Liver (tissue), 9 donors: ENCODE data around the gene ZSCAN10. TPM values are rescaled to one million over a fixed set of nuclear protein-coding genes. Genes with fewer than 3 reads are reported as not detected.

Experiments
- DNase-seq: peaks from one replicate; pipeline ENCODE4 v3.0.0-alpha.2; 2017; ENCODE audit warnings: low spot score
- H3K27ac ChIP-seq, 2 donors: one replicate each; pipeline ENCODE4 v1.7.0; 2013; ENCODE audit warnings: inconsistent platforms in 2 of 2, low read length in 2 of 2, control low read depth in 1 of 2, low read depth in 1 of 2, mild to moderate bottlenecking in 1 of 2
- H3K27me3 ChIP-seq, 4 donors: one replicate each; pipeline versions ENCODE4 v1.6.1 to v1.7.0; 2013; ENCODE audit warnings: low read length in 3 of 4, inconsistent platforms in 1 of 4, mild to moderate bottlenecking in 1 of 4, moderate library complexity in 1 of 4; ENCODE audit not compliant: control insufficient read depth in 4 of 4, insufficient read depth in 4 of 4
- H3K36me3 ChIP-seq, 4 donors: one replicate each; pipeline versions ENCODE4 v1.6.1 to v1.7.0; 2013; ENCODE audit warnings: low read length in 3 of 4, mild to moderate bottlenecking in 3 of 4, low read depth in 1 of 4, moderate library complexity in 1 of 4; ENCODE audit not compliant: control insufficient read depth in 4 of 4, insufficient read depth in 3 of 4
- H3K4me1 ChIP-seq, 4 donors: one replicate each; pipeline versions ENCODE4 v1.6.1 to v1.7.0; 2013; ENCODE audit warnings: low read length in 3 of 4, mild to moderate bottlenecking in 3 of 4, moderate library complexity in 1 of 4; ENCODE audit not compliant: control insufficient read depth in 4 of 4, insufficient read depth in 4 of 4
- H3K4me3 ChIP-seq, 3 donors: one replicate each; pipeline versions ENCODE4 v1.6.1 to v1.7.0; 2013; ENCODE audit warnings: low read length in 3 of 3, control low read depth in 1 of 3, low read depth in 1 of 3, mild to moderate bottlenecking in 1 of 3
- H3K9ac ChIP-seq, 2 donors: one replicate each; pipeline ENCODE4 v1.7.0; 2013; ENCODE audit warnings: low read length in 2 of 2, mild to moderate bottlenecking in 2 of 2, moderate library complexity in 2 of 2, control low read depth in 1 of 2, low read depth in 1 of 2
- H3K9me3 ChIP-seq, 4 donors: one replicate each; pipeline versions ENCODE4 v1.6.1 to v1.7.0; 2013; ENCODE audit warnings: low read length in 3 of 4; ENCODE audit not compliant: control insufficient read depth in 4 of 4
- EGR1 ChIP-seq, 2 donors: IDR thresholded peaks; 2 replicates each; pipeline ENCODE4 v1.6.1; 2016 to 2018; ENCODE audit warnings: antibody characterized with exemption in 2 of 2, low read depth in 2 of 2
- FOXA1 ChIP-seq: IDR thresholded peaks from 2 replicates; pipeline ENCODE4 v1.6.1; 2016; ENCODE audit warnings: antibody characterized with exemption
- FOXA2 ChIP-seq: IDR thresholded peaks from 2 replicates; pipeline ENCODE4 v1.6.1; 2016; ENCODE audit warnings: antibody characterized with exemption
- GABPA ChIP-seq, 2 donors: IDR thresholded peaks in 1 of 2; conservative IDR thresholded peaks in 1 of 2; 2 replicates each; pipeline ENCODE4 v1.6.1; 2016; ENCODE audit warnings: antibody characterized with exemption in 2 of 2, mild to moderate bottlenecking in 1 of 2, moderate library complexity in 1 of 2
- HNF4A ChIP-seq, 2 donors: conservative IDR thresholded peaks; 2 replicates each; pipeline ENCODE4 v1.6.1; 2016; ENCODE audit warnings: antibody characterized with exemption in 2 of 2, mild to moderate bottlenecking in 2 of 2
- HNF4G ChIP-seq: IDR thresholded peaks from 2 replicates; pipeline ENCODE4 v1.6.1; 2016; ENCODE audit warnings: antibody characterized with exemption
- JUND ChIP-seq, 2 donors: IDR thresholded peaks; 2 replicates each; pipeline ENCODE4 v1.6.1; 2016; ENCODE audit warnings: antibody characterized with exemption in 2 of 2
- RAD21 ChIP-seq, 2 donors: IDR thresholded peaks; 2 replicates each; pipeline ENCODE4 v1.6.1; 2016; ENCODE audit warnings: antibody characterized with exemption in 2 of 2, mild to moderate bottlenecking in 2 of 2
- RXRA ChIP-seq, 2 donors: IDR thresholded peaks; 2 replicates each; pipeline ENCODE4 v1.6.1; 2017 to 2018; ENCODE audit warnings: antibody characterized with exemption in 2 of 2, mild to moderate bottlenecking in 1 of 2
- SP1 ChIP-seq: IDR thresholded peaks from 2 replicates; pipeline ENCODE4 v1.6.1; 2018; ENCODE audit warnings: antibody characterized with exemption, mild to moderate bottlenecking
- TAF1 ChIP-seq: conservative IDR thresholded peaks from 2 replicates; pipeline ENCODE4 v1.6.1; 2016; ENCODE audit warnings: antibody characterized with exemption, mild to moderate bottlenecking
- YY1 ChIP-seq: IDR thresholded peaks from 2 replicates; pipeline ENCODE4 v1.6.1; 2016; ENCODE audit warnings: antibody characterized with exemption, mild to moderate bottlenecking
- WGBS: extraction: QIAGEN DNeasy Blood & Tissue Kit; methylation state at CpG from one replicate; pipeline ENCODE4 v1.1.7; 2013; 5-methylcytosine and 5-hydroxymethylcytosine counted together
- polyA plus RNA-seq, 2 donors: library from polyadenylated mRNA; stranded (reverse) in 1 of 2; unstranded in 1 of 2; fragments of 200-250 nt in 1 of 2; fragments of >200 nt in 1 of 2; fragmentation: Nextera tagmentation in 1 of 2; extraction: Ambion mirVana in 1 of 2; gene quantifications; one replicate each; pipeline versions ENCODE4 v1.2.1 to v1.2.3, GENCODE V29; 2013 to 2015
- total RNA-seq, 2 donors: library from RNA; depleted of rRNA; stranded (reverse); fragments of >200 nt; gene quantifications; one replicate each; pipeline ENCODE4 v1.2.3, GENCODE V29; 2014
- TF ChIP-seq, protein P1 (sequence below): IDR thresholded peaks from 2 replicates; pipeline ENCODE4 v1.6.1; 2016; ENCODE audit warnings: antibody characterized with exemption, mild to moderate bottlenecking
- TF ChIP-seq, protein P2 (sequence below): IDR thresholded peaks from 2 replicates; pipeline ENCODE4 v1.6.1; 2016; ENCODE audit warnings: antibody characterized with exemption
- TF ChIP-seq, protein P3 (sequence below): IDR thresholded peaks from 2 replicates; pipeline ENCODE4 v1.6.1; 2016; ENCODE audit warnings: antibody characterized with exemption
- TF ChIP-seq, protein P4 (sequence below): fragments of 150-350 bp; IDR thresholded peaks from 2 replicates; pipeline ENCODE4 v1.5.1; 2017; ENCODE audit warnings: improper control_type of control experiment, low read depth, low read length; ENCODE audit not compliant: missing input control
- TF ChIP-seq, protein P5 (sequence below): IDR thresholded peaks from 2 replicates; pipeline ENCODE4 v1.6.1; 2016; ENCODE audit warnings: antibody characterized with exemption
- donor health status: healthy.
- donor health status: healthy.
- donor health status: healthy.
- donor health status: healthy.
- donor health status: healthy.

ZSCAN10 gene
- total and polyA plus RNA-seq, 4 donors = not detected

DNA sequence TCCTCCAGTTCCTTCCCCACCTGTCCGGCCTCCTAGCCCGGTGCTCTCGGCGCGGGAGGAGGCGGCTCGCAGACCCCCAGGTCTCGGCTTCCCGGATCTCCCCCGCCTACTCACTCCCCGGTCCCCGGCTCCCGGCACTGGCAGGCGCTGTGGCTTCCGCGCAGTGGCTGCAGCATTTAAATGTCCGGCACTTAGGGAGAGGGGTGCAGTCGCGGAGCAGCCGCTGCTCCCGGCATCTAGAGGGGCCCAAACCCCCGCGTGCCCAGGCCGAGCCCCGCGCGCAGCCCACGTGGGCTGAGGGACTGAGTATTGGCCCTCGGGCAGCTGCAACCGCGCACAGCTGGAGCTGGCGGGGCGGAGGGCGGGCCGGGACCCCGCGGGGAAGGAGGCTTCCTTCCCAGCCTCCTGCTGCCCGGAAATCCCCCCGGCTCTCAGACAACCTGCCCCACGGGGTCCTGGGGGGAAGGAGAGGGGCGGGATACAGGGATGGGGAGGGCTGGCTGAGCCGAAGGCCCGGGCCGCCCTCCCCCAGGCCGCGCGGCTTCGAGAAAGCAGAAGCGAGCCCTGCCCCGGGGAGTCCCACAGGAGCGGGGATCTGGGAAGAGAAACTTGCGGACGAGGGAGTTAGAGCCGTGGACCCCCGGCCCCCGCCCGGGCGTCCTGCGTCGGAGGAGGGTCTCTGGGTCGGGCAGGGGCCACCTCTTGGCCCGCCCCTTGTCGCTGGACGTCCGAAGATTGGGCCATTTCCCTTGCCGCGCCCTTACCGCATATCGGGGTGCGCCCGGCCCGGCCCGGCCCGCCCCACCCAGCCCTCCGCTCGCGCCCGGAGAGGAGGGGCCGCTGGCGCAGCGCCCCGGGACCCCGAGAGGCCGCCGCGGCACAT lies 53.1 kb downstream of the ZSCAN10 start, which contains the start of gene MMP25:
Gene MMP25, plus strand, starts transcription at position 804 of the 883 bp plus-strand sequence. CDS start 357 bp downstream, outside the sequence.
- H3K4me3 ChIP-seq = peak within 1 kb of the TSS in 1 of 3 donors; percentile 41
- H3K4me1 ChIP-seq = peaks cover 0 to 14% (median 5%) of the 10 kb centered on the region in 4 donors
- H3K36me3 ChIP-seq = no peaks in the 10 kb centered on the region
- no peak for TF ChIP-seq TAF1
- TF ChIP-seq, protein P1, sequence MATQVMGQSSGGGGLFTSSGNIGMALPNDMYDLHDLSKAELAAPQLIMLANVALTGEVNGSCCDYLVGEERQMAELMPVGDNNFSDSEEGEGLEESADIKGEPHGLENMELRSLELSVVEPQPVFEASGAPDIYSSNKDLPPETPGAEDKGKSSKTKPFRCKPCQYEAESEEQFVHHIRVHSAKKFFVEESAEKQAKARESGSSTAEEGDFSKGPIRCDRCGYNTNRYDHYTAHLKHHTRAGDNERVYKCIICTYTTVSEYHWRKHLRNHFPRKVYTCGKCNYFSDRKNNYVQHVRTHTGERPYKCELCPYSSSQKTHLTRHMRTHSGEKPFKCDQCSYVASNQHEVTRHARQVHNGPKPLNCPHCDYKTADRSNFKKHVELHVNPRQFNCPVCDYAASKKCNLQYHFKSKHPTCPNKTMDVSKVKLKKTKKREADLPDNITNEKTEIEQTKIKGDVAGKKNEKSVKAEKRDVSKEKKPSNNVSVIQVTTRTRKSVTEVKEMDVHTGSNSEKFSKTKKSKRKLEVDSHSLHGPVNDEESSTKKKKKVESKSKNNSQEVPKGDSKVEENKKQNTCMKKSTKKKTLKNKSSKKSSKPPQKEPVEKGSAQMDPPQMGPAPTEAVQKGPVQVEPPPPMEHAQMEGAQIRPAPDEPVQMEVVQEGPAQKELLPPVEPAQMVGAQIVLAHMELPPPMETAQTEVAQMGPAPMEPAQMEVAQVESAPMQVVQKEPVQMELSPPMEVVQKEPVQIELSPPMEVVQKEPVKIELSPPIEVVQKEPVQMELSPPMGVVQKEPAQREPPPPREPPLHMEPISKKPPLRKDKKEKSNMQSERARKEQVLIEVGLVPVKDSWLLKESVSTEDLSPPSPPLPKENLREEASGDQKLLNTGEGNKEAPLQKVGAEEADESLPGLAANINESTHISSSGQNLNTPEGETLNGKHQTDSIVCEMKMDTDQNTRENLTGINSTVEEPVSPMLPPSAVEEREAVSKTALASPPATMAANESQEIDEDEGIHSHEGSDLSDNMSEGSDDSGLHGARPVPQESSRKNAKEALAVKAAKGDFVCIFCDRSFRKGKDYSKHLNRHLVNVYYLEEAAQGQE = no peak
- TF ChIP-seq, protein P2, sequence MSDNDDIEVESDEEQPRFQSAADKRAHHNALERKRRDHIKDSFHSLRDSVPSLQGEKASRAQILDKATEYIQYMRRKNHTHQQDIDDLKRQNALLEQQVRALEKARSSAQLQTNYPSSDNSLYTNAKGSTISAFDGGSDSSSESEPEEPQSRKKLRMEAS = no peak
- TF ChIP-seq FOXA2 = no peak
- no peak for TF ChIP-seq YY1
- no peak for TF ChIP-seq GABPA (IDR thresholded peaks at IDR 0.05 in 1 of 2, conservative IDR thresholded peaks at IDR 0.05 in 1 of 2)
- no peak for TF ChIP-seq RAD21 (IDR thresholded peaks at IDR 0.05)
- TF ChIP-seq, protein P3, sequence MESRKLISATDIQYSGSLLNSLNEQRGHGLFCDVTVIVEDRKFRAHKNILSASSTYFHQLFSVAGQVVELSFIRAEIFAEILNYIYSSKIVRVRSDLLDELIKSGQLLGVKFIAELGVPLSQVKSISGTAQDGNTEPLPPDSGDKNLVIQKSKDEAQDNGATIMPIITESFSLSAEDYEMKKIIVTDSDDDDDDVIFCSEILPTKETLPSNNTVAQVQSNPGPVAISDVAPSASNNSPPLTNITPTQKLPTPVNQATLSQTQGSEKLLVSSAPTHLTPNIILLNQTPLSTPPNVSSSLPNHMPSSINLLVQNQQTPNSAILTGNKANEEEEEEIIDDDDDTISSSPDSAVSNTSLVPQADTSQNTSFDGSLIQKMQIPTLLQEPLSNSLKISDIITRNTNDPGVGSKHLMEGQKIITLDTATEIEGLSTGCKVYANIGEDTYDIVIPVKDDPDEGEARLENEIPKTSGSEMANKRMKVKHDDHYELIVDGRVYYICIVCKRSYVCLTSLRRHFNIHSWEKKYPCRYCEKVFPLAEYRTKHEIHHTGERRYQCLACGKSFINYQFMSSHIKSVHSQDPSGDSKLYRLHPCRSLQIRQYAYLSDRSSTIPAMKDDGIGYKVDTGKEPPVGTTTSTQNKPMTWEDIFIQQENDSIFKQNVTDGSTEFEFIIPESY = no peak
- TF ChIP-seq SP1 = no peak
- TF ChIP-seq HNF4G = no peak
- TF ChIP-seq, protein P4, sequence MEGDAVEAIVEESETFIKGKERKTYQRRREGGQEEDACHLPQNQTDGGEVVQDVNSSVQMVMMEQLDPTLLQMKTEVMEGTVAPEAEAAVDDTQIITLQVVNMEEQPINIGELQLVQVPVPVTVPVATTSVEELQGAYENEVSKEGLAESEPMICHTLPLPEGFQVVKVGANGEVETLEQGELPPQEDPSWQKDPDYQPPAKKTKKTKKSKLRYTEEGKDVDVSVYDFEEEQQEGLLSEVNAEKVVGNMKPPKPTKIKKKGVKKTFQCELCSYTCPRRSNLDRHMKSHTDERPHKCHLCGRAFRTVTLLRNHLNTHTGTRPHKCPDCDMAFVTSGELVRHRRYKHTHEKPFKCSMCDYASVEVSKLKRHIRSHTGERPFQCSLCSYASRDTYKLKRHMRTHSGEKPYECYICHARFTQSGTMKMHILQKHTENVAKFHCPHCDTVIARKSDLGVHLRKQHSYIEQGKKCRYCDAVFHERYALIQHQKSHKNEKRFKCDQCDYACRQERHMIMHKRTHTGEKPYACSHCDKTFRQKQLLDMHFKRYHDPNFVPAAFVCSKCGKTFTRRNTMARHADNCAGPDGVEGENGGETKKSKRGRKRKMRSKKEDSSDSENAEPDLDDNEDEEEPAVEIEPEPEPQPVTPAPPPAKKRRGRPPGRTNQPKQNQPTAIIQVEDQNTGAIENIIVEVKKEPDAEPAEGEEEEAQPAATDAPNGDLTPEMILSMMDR = no peak
- no peak for TF ChIP-seq JUND (IDR thresholded peaks at IDR 0.05)
- TF ChIP-seq EGR1 (IDR thresholded peaks at IDR 0.05; ENCODE audit: low read depth in 2 of 2) = no peak
- no peak for TF ChIP-seq FOXA1
- TF ChIP-seq, protein P5, sequence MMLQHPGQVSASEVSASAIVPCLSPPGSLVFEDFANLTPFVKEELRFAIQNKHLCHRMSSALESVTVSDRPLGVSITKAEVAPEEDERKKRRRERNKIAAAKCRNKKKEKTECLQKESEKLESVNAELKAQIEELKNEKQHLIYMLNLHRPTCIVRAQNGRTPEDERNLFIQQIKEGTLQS = no peak
- TF ChIP-seq HNF4A (conservative IDR thresholded peaks at IDR 0.05) = no peak
- TF ChIP-seq RXRA (IDR thresholded peaks at IDR 0.05) = no peak
- H3K9ac ChIP-seq = no peak within 1 kb of the TSS
- H3K9me3 ChIP-seq = no peaks in the 10 kb centered on the region
- DNase-seq = no peak
- H3K27ac ChIP-seq = no peak within 1 kb of the TSS
- 3% methylated on average over 86 of the region's 86 CpGs for WGBS
- peaks cover 0 to 6% (median 3%) of the 10 kb centered on the region in 4 donors for H3K27me3 ChIP-seq
